K562 (cell line): ENCODE data around the gene DAPK2. TPM values are rescaled to one million over a fixed set of nuclear protein-coding genes. Genes with fewer than 3 reads are reported as not detected.
A peak's percentile ranks its signal among the peaks of the same experiment; 100 is the strongest.

ENCODE experiments used
- ATAC-seq: fragments of 200-7000 bp; cut with Tn5 transposase; 3 replicates; pipeline ENCODE4 v1.9.1; 2020; ENCODE audit warnings: moderate library complexity
- BruUV-seq: library from RNA; stranded (reverse); fragments of 400-500 nt; replicated peaks from 2 replicates; lab custom pipeline; 2021; lab: Mats Ljungman, UMichigan
- CTCF ChIA-PET: fragments of 300-600 bp; formaldehyde crosslinking; extraction: SDS; loops from one replicate; lab custom pipeline; 2021; ENCODE audit warnings: low intra/inter-chr PET ratio; lab: Yijun Ruan, JAX
- POLR2A ChIA-PET: fragments of 300-600, 350-650 bp; sonication (Branson Sonifier 250); formaldehyde crosslinking; extraction: SDS; loops from one replicate; lab custom pipeline; 2021; ENCODE audit warnings: antibody characterized with exemption, inconsistent platforms; lab: Yijun Ruan, JAX
- DNase-seq, 4 experiments: peaks; one replicate each; pipeline versions ENCODE4 v3.0.0 to v3.0.0-alpha.2; 2011 to 2018; ENCODE audit warnings: low spot score in 3 of 4, mixed read lengths in 3 of 4; ENCODE audit errors: extremely low read depth in 1 of 4
- FAIRE-seq: peaks from 2 replicates; lab custom pipeline; 2011; peaks lifted over from hg19 to GRCh38; lab: Jason Lieb, UNC
- H2AFZ ChIP-seq: 2 replicates; pipeline ENCODE4 v1.6.0; 2011; ENCODE audit warnings: low read depth, low read length, control low read depth, inconsistent platforms
- H3K27ac ChIP-seq: fragments of 200-600 bp; 3 replicates; pipeline ENCODE4 v1.8.0; 2011; ENCODE audit warnings: low read depth, mild to moderate bottlenecking, control low read depth, inconsistent platforms, low read length, moderate library complexity, mixed read lengths; ENCODE audit errors: extremely low read depth
- H3K27me3 ChIP-seq, 2 experiments: fragments of 300-600 bp in 1 of 2; 2 replicates in 1 of 2; 3 replicates in 1 of 2; pipeline versions ENCODE4 v1.6.0 to v1.8.0; 2011; ENCODE audit warnings: inconsistent platforms in 2 of 2, low read length in 2 of 2, mild to moderate bottlenecking in 1 of 2, mixed read lengths in 1 of 2, moderate library complexity in 1 of 2; ENCODE audit not compliant: control insufficient read depth in 2 of 2, insufficient read depth in 2 of 2
- H3K36me3 ChIP-seq: fragments of 300-600 bp; 3 replicates; pipeline ENCODE4 v1.8.0; 2011; ENCODE audit warnings: mild to moderate bottlenecking, low read length, inconsistent platforms; ENCODE audit not compliant: control insufficient read depth, insufficient read depth
- H3K4me1 ChIP-seq, 2 experiments: fragments of 200-600 bp in 1 of 2; replicated peaks in 1 of 2; 2 replicates in 1 of 2; 3 replicates in 1 of 2; pipeline versions ENCODE4 v1.5.1 to v1.8.0; 2011; ENCODE audit warnings: inconsistent platforms in 2 of 2, low read length in 2 of 2, mild to moderate bottlenecking in 1 of 2, mixed read lengths in 1 of 2, moderate library complexity in 1 of 2; ENCODE audit not compliant: control insufficient read depth in 2 of 2, insufficient read depth in 2 of 2
- H3K4me2 ChIP-seq: 2 replicates; pipeline ENCODE4 v1.6.1; 2011; ENCODE audit warnings: low read length, control low read depth, inconsistent platforms, mixed read lengths; ENCODE audit not compliant: insufficient read depth
- H3K4me3 ChIP-seq: fragments of 200-600 bp; sonication (generic), shearing (Covaris generic); 2 replicates; pipeline ENCODE4 v1.5.1; 2016; ENCODE audit warnings: control low read depth, inconsistent platforms
- H3K79me2 ChIP-seq: fragments of 200-600 bp; 3 replicates; pipeline ENCODE4 v1.8.0; 2011; ENCODE audit warnings: low read length, inconsistent platforms; ENCODE audit not compliant: control insufficient read depth, insufficient read depth
- H3K9ac ChIP-seq, 2 experiments: 2 replicates each; pipeline versions ENCODE4 v1.6.0 to v1.6.1; 2011; ENCODE audit warnings: low read depth in 2 of 2, low read length in 2 of 2, control low read depth in 1 of 2, inconsistent platforms in 1 of 2, mild to moderate bottlenecking in 1 of 2, mixed read lengths in 1 of 2; ENCODE audit not compliant: insufficient read depth in 1 of 2
- H3K9me1 ChIP-seq: one replicate; pipeline ENCODE4 v1.6.0; 2011; ENCODE audit warnings: inconsistent platforms, mild to moderate bottlenecking, low read length, moderate library complexity; ENCODE audit not compliant: control insufficient read depth, insufficient read depth
- H3K9me3 ChIP-seq: replicated peaks from 2 replicates; pipeline ENCODE4 v1.5.1; 2011; ENCODE audit warnings: low read depth, low read length, inconsistent platforms; ENCODE audit not compliant: control insufficient read depth, insufficient read depth
- H4K20me1 ChIP-seq: replicated peaks from 2 replicates; pipeline ENCODE4 v1.6.1; 2011; ENCODE audit warnings: low read length, inconsistent platforms, mixed read lengths; ENCODE audit not compliant: control insufficient read depth, insufficient read depth
- BRD4 ChIP-seq: fragments of 200-600 bp; sonication (generic); IDR thresholded peaks from 2 replicates; pipeline ENCODE4 v1.6.1; 2017; ENCODE audit warnings: inconsistent platforms
- CXXC5 ChIP-seq: fragments of 250-450 bp; sonication (Bioruptor Pico); IDR thresholded peaks from 2 replicates; pipeline ENCODE4 v1.8.0; 2022; ENCODE audit warnings: inconsistent platforms, mild to moderate bottlenecking, moderate library complexity
- DMBX1 ChIP-seq: fragments of 250-450 bp; sonication (Bioruptor Pico); IDR thresholded peaks from 2 replicates; pipeline ENCODE4 v1.8.0; 2022; ENCODE audit warnings: inconsistent platforms, mild to moderate bottlenecking, moderate library complexity, borderline replicate concordance
- HDAC1 ChIP-seq, 2 experiments: fragments of 450-650 bp; IDR thresholded peaks; 2 replicates each; pipeline ENCODE4 v1.6.1; 2016 to 2017; ENCODE audit warnings: inconsistent platforms in 1 of 2, mild to moderate bottlenecking in 1 of 2, moderate library complexity in 1 of 2
- HNRNPLL ChIP-seq: fragments of 200-400 bp; formaldehyde crosslinking; IDR thresholded peaks from 2 replicates; pipeline ENCODE4 v1.6.1; 2017; ENCODE audit warnings: low read length, low read depth, mild to moderate bottlenecking; ENCODE audit not compliant: poor library complexity, severe bottlenecking
- MBD2 ChIP-seq: sonication (generic); IDR thresholded peaks from 2 replicates; pipeline ENCODE4 v1.6.1; 2016; ENCODE audit warnings: low read depth, borderline replicate concordance
- POLR2AphosphoS2 ChIP-seq: IDR thresholded peaks from 2 replicates; pipeline ENCODE4 v1.6.1; 2012; ENCODE audit warnings: low read length, improper control_type of control experiment
- SREBF1 ChIP-seq: fragments of 150-350 bp; IDR thresholded peaks from 2 replicates; pipeline ENCODE4 v1.6.1; 2014; ENCODE audit warnings: antibody characterized with exemption, low read depth, low read length, borderline replicate concordance
- ZBTB7A ChIP-seq: IDR thresholded peaks from 2 replicates; pipeline ENCODE4 v1.6.1; 2011; ENCODE audit warnings: low read depth, mild to moderate bottlenecking, low read length, moderate library complexity, borderline replicate concordance; ENCODE audit not compliant: control insufficient read depth
- whole genome bisulfite sequencing: fragments of 100-300 bp; shearing (Covaris generic); methylation state at CpG from one replicate; pipeline ENCODE4 v1.1.6; 2016; ENCODE audit warnings: low coverage, mixed read lengths; ENCODE audit not compliant: insufficient coverage; ENCODE audit errors: missing lambda C conversion rate; 5-methylcytosine and 5-hydroxymethylcytosine counted together
- in situ Hi-C: fragments of 300-500 bp; cut with MboI; formaldehyde crosslinking; loops from 4 replicates; pipeline ENCODE4 v1.15.0; 2018; ENCODE audit warnings: inconsistent platforms, mixed read lengths
- intact Hi-C: fragments of 100-400 bp; cut with micrococcal nuclease; formaldehyde crosslinking; loops from 2 replicates; pipeline ENCODE4 v1.14.2; 2022
- polyA plus RNA-seq, 8 experiments: library from polyadenylated mRNA; depleted of rRNA in 4 of 8; stranded (reverse) in 5 of 8; unstranded in 3 of 8; fragments of >200 nt; fragmentation: Nextera tagmentation in 2 of 8; fragmentation: Illumina TruSeq in 1 of 8; extraction: Ambion mirVana in 2 of 8; extraction: Trizol in 1 of 8; gene quantifications; 2 replicates each; pipeline versions ENCODE4 v1.2.1 to v1.2.3, GENCODE V29; 2011 to 2014; ENCODE audit warnings: inconsistent platforms in 1 of 8, missing spikeins in 1 of 8
- total RNA-seq, 7 experiments: library from RNA; depleted of rRNA in 6 of 7; stranded (reverse); fragments of >200 nt in 6 of 7; fragmentation: Illumina TruSeq in 2 of 7; extraction: Trizol in 2 of 7; gene quantifications; 2 replicates each; pipeline versions ENCODE4 v1.2.1 to v1.2.3, GENCODE V29; 2011 to 2021; ENCODE audit warnings: low replicate concordance in 1 of 7
- TF ChIP-seq, protein P1 (sequence below): fragments of 200-800 bp; sonication (Bioruptor generic); IDR thresholded peaks from 2 replicates; pipeline ENCODE4 v1.6.1; 2017; ENCODE audit warnings: missing genetic modification characterization, missing compliant biosample characterization
- TF ChIP-seq, protein P2 (sequence below), 3 experiments: fragments of 200-800 bp in 1 of 3; fragments of 250-450 bp in 1 of 3; fragments of 450-650 bp in 1 of 3; sonication (Bioruptor Pico) in 1 of 3; sonication (Bioruptor generic) in 1 of 3; formaldehyde crosslinking in 1 of 3; IDR thresholded peaks; 2 replicates each; pipeline versions ENCODE4 v1.6.1 to v1.8.0; 2016 to 2022; ENCODE audit warnings: mild to moderate bottlenecking in 2 of 3, missing genetic modification characterization in 2 of 3, missing compliant biosample characterization in 1 of 3, moderate library complexity in 1 of 3

DAPK2 gene
- total and polyA plus RNA-seq, 9 of the 15 experiments (the other 6 are each of a cell fraction or from before 2014, with no cell fraction given): 0.14 to 5.2 (median 2.2) TPM

DNA sequence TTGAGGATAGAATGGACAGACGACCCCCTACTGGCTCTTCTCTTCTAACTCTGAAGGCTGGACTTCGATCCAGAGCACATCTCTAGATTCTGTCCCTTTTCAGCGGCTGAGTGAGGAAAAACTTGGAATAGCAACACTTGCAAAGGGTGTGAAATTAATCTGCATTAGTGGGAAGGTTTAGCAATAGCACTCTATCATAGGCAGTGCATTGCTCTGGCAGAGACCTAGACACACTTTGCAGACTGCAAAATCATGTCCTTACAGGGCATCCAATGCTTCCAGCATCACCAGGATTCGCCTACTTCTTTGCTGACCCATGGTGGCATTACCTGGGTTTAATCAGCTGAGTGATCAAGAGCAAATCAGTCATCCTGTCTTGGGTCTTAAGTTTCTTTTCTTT is 43.1 kb downstream of the DAPK2 start (continued):
- TF ChIP-seq HDAC1 (IDR thresholded peaks at IDR 0.05) (no peak), DMBX1 (CRISPR knock-in tag) (no peak), POLR2AphosphoS2 (no peak)

DNA sequence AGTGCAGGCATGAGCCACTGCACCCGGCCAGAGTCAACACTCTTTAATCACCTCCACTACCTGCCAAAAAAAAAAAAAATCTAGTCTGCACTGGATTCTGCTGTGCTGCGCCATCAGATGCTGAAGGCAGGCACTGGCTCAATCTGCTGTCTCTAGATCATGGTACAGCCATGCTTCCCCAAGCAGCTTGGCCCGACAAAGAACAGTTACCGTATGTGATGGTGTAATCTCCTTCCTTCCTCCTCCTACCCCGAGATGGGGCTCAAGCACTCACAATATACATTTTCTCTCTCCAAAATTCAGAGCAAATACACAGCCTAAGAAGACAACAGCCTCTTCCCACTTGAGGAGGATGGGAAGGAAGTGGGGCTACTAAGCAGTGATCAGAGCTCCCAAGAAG is 45.1 kb downstream of the DAPK2 start:
- DNase-seq: no peak
- in situ Hi-C loops: no loop called here
- peak; percentile 38; the same call in 2 of the 3 replicates for ATAC-seq
- Histone ChIP-seq H3K36me3 (no peaks in the 10 kb centered on the region), H4K20me1 (no peaks in the 10 kb centered on the region), H3K9me1 (no peaks in the 10 kb centered on the region), H3K27ac (no peak overlapping the region), H3K4me1 (peaks cover 6 to 10% of the 10 kb centered on the region in 2 experiments; a peak in 4 of 5 replicates), H3K4me3 (no peak overlapping the region), H2AFZ (no peak overlapping the region), H3K9ac (no peak overlapping the region), H3K27me3 (no peaks in the 10 kb centered on the region), H3K79me2 (no peaks in the 10 kb centered on the region), H3K9me3 (no peaks in the 10 kb centered on the region), H3K4me2 (no peak overlapping the region)
- no TSS peak for BruUV-seq
- ChIA-PET POLR2A (interaction anchor here (0.6 to 1.5 kb wide), 3 partner anchors 8 to 30 kb away, joined by 3 read pairs; no protein-coding TSS in a partner anchor), CTCF (no interaction called here)
- intact Hi-C loops: no loop called here
- no peak for FAIRE-seq
- 44% methylated on average over 5 of the region's 5 CpGs for WGBS
- TF ChIP-seq HNRNPLL: no peak
- TF ChIP-seq BRD4: no peak
- TF ChIP-seq, protein P1, sequence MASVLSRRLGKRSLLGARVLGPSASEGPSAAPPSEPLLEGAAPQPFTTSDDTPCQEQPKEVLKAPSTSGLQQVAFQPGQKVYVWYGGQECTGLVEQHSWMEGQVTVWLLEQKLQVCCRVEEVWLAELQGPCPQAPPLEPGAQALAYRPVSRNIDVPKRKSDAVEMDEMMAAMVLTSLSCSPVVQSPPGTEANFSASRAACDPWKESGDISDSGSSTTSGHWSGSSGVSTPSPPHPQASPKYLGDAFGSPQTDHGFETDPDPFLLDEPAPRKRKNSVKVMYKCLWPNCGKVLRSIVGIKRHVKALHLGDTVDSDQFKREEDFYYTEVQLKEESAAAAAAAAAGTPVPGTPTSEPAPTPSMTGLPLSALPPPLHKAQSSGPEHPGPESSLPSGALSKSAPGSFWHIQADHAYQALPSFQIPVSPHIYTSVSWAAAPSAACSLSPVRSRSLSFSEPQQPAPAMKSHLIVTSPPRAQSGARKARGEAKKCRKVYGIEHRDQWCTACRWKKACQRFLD (CRISPR knock-in tag): no peak
- TF ChIP-seq CXXC5: no peak
- TF ChIP-seq SREBF1: no peak
- TF ChIP-seq MBD2: no peak
- TF ChIP-seq, protein P2, sequence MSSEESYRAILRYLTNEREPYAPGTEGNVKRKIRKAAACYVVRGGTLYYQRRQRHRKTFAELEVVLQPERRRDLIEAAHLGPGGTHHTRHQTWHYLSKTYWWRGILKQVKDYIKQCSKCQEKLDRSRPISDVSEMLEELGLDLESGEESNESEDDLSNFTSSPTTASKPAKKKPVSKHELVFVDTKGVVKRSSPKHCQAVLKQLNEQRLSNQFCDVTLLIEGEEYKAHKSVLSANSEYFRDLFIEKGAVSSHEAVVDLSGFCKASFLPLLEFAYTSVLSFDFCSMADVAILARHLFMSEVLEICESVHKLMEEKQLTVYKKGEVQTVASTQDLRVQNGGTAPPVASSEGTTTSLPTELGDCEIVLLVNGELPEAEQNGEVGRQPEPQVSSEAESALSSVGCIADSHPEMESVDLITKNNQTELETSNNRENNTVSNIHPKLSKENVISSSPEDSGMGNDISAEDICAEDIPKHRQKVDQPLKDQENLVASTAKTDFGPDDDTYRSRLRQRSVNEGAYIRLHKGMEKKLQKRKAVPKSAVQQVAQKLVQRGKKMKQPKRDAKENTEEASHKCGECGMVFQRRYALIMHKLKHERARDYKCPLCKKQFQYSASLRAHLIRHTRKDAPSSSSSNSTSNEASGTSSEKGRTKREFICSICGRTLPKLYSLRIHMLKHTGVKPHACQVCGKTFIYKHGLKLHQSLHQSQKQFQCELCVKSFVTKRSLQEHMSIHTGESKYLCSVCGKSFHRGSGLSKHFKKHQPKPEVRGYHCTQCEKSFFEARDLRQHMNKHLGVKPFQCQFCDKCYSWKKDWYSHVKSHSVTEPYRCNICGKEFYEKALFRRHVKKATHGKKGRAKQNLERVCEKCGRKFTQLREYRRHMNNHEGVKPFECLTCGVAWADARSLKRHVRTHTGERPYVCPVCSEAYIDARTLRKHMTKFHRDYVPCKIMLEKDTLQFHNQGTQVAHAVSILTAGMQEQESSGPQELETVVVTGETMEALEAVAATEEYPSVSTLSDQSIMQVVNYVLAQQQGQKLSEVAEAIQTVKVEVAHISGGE (CRISPR knock-in tag; IDR thresholded peaks at IDR 0.05): no peak
- no peak for TF ChIP-seq ZBTB7A
